Effector CD4-positive, alpha-beta T cell (primary cell): ENCODE measurements around the gene TMEM169.

Source experiments
- DNase-seq: peaks from one replicate; pipeline ENCODE4 v3.0.0-alpha.2; 2020

Gene TMEM169

DNA sequence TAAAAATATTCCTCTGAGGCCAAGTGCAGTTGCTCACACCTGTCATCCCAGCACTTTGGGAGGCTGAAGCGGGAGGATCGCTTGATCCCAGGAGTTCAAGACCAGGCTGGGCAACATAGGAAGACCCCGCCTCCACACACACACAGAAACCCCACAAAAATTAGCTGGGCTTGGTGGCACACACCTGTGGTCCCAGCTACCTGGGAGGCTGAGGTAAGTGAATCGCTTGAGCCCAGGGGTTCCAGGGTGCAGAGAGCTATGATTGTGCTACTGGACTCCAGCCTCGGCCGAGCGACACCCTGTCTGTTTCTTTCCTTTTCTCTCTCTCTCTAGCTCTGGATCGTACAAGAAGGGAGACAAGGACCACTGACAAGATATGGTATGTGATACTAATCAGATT is 25.6 kb downstream of the TMEM169 start:
- DNase-seq: no peak

DNA sequence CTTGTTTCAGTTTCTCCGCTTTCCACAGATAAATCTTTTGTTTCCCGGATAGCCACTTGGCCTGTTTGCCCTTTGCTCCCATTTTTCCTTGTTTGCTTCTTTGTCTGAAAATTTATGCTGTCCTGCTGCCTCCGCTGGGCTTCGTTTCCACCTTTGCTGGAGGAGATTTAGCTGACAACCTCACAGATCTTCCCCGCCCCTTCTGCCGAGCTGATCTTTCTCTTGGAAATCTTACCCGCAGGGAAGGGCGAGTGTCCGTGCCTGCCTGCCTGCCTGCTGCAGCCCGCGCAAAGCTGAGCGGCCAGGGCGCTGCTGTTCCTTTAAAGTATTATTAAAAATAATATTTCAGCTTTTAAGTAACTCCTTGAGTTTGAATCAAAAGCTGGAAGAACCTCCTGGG is 26.0 kb downstream of the TMEM169 start:
- no peak for DNase-seq

DNA sequence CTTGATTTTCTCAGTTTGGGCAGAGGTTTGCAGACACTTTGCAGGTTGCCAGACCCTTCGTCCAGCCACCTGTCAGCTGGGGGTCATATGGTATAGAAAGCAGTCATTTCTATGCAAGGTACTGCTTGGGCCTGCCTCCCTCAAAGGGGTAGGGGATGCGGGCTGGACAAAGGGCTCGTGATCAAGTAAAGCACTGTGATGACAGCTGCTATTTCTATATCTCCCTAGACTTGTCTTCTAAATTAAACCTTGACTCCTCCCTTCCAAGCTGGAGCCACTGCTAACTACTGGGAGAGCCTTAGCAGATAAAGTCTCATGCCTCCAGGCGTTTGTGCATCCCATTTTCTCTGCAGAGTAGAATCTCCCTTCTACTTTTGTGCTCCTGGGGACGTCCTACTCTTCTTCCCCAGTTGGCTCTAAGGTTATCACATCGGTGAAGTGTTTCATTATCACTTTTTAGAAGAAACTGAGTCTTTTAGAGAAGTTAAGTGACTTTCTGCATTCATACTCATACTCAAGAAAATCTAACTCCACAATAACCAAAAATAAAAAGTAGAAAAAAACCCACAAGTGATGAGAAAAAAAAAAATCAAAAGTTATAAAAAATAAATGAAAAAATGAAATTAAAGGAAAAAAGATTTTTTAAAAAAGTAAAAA is 26.7 kb downstream of the TMEM169 start:
- no peak for DNase-seq

DNA sequence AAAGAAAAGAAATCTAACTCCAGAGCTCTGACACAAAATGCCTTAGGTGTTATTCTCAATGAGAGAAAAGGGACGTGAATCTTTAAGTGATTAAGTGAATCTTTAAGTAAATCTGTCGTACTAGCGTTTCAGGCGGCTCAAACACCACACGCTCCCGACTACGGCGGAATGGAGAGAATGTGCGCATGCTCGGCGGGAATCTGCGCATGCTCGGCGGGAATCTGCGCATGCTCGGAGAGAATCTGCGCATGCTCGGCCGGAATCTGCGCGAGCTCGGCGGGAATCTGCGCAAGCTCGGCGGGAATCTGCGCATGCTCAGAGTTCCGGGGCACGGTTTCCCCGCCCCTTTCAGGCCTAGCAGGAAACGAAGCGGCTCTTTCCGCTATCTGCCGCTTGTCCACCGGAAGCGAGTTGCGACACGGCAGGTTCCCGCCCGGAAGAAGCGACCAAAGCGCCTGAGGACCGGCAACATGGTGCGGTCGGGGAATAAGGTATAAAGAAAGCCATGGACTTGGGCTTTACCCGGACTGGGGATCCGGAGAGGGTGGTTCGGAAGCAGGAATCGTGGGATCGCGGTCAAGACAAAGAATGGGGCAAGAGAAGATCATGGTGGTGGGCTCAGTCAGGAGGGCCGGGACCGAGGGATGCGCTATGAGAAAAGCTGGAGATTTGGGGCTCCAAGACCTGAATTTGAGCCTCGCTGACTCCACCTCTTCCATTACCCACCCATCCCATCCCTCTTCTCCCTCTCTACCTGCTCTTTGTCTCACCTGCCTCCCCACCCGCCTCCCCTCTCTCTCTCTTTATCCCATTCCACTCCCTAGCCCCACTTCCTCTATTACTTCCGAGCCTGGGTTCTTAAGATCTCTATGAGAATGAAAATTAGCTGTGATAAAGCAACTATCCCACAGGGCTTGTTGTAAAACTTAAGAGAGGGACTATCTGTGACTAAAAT is 27.5 kb downstream of the TMEM169 start, which contains the start of gene XRCC5:
Gene XRCC5, plus strand, starts transcription at position 382 of the 955 bp plus-strand sequence. Its CDS starts 89 bp downstream, at position 471.
- peak; percentile 96 for DNase-seq

DNA sequence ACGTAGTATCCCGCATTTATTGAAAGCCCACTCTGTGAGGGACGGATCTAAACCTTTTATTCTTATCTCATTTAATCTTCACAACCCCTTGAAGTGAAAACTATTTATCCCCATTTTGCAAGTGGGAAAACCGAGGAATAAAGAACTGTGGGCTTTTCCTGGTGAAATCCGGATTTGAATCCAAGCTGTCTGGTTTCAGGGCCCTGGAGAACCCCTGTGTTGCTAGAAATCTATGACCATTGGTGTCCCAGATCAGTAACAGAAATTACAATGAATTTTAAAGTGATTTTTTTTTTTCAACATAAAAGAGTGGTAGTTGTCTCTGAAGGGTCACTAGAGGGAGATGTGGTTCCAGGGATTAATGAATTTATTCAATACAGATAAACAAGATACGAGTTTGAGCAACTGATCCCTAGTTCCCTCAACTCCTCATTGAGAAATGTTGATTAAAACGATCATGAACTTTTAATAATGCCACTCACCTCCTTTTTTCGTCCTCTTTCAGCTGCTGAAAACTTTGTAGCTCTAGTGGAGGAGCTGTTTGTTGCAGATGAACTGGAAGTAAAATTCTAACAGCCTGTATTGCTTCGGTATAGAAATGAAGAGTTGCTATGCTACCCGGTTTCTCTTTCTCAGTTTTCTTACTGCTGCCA is 28.4 kb downstream of the TMEM169 start:
- DNase-seq: no peak

DNA sequence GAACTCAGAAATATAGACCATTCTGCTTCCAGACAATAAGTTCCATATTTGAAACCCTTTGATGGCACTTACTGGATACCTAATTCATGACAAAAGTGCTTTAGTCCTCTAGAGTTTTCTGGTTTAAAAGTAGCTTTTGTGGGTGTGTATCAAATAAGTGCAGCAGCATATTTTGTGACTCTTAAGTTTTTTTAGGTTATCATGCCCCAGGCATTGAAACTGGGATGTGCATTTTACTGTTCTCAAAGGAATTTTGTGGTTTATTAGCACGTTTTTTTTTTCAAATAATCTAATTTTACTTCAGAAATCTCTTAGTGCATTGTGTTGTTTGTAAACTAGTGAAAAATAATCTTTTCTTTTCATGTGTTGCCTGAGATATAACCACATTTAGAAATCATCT is 28.9 kb downstream of the TMEM169 start:
- DNase-seq: no peak

DNA sequence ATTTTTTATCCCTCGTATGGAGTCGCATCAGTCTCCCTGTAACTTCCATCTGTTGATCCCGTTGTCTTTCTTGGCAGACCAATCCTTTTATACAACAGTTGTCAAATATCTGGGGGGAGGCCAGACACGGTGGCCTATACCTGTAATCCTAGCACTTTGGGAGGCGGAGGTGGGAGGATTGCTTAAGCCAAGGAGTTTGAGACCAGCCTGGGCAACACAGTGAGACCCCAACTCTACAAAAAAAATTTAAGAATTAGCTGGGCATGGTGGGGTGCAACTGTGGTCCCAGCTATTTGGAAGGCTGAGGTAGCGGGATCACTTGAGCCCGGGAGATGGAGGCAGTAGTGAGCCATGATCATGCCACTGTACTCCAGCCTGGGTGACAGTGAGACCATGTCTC is 29.4 kb downstream of the TMEM169 start:
- DNase-seq: no peak

DNA sequence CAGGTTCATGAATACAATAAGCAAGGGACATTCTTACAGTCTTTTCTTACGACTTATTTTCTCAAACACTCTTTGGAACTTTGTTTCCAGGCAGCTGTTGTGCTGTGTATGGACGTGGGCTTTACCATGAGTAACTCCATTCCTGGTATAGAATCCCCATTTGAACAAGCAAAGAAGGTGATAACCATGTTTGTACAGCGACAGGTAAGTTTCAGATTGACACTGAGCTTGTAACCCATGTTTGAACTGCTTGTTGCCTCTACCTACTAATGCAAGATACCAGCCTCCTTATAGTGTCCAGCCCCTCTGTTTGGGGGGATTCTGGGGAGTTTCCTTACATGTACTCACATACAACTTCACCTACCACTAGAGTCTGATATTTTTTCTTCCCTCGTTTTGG is 31.2 kb downstream of the TMEM169 start:
- DNase-seq: no peak

DNA sequence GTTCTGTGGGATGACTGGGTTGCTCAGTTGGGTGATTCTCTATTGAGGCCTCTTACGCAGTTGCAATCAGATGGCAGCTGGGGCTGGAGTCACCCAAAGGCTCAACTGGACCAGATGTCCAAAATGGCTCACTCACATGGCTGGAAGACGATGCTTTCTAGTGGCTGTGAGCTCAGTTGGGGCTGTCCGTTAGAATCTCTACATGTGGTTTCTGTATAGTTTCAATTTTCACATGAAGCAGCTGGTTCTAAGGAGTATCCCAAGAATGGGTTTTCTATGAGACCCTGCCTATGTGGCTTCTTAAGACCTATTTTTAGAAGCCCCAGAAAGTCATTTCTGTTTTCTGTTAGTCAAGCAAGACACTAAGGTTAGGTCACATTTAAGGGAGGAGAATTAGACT is 31.9 kb downstream of the TMEM169 start:
- DNase-seq: no peak

DNA sequence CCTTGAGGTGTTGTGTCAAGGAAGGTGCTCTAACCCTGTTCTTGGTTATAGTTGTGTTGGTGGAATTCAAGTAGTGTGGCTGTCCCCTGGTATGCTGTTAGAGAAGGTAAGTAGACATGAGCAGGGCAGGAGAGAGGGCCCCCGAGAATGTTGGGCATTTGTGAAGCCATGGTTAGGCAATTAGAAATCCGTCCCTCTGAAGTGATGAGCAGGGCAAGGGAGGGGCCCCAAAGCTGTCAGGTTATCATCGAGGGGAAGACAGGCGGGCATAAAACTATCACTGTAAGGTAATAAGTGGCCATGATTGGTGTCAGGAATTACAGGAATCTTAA is 32.6 kb downstream of the TMEM169 start:
- no peak for DNase-seq

DNA sequence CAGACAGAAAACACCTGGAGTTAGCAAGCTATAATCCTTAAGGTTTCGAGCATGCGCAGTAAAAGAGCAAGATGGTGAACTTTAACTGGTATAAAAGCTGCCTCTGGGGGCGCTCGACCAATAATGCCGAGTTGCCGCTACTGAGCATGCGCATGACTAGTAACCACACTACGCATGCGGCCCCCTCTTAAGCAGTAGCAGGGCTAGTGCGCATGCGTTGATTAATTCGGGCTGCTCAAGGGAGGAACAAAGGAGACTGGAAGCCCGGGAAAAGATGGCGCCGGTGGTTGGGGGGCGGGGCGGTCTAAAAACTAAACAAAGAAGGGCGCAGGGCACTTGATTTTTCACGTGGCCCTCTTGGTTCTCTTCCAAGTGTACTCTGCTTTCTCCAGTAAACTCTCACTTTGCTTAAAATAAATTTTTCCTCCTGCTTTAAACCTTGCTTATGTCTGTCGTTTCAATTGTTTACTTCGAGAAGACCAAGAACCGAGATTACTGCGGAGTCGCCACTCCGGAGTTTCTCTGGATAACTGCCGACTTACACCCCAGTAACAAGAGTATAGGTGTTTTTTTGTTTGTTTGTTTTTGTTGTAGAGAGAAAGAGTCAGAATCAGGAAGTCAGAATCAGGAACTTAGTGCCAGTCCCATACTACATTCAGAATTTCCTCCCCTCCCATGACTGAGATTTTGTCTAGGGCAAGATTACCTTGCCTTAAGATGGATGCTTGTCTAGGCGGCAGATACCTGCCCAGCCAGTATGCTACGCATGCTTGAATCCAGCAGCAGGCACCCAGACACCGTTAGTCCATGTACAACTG is 33.2 kb downstream of the TMEM169 start:
- DNase-seq: peak; percentile 98

DNA sequence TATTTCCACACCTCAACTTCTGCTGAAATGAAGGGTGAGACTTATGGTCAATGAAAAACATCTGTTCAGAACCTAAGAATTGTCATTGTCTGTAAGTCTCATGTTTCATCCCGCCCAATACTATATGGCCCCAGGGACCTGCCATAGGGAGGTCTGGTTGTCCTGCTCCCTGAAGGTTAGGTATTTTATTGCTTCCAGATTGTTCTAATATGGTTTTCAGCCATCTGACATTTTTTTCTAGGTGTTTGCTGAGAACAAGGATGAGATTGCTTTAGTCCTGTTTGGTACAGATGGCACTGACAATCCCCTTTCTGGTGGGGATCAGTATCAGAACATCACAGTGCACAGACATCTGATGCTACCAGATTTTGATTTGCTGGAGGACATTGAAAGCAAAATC is 34.7 kb downstream of the TMEM169 start:
- no peak for DNase-seq

DNA sequence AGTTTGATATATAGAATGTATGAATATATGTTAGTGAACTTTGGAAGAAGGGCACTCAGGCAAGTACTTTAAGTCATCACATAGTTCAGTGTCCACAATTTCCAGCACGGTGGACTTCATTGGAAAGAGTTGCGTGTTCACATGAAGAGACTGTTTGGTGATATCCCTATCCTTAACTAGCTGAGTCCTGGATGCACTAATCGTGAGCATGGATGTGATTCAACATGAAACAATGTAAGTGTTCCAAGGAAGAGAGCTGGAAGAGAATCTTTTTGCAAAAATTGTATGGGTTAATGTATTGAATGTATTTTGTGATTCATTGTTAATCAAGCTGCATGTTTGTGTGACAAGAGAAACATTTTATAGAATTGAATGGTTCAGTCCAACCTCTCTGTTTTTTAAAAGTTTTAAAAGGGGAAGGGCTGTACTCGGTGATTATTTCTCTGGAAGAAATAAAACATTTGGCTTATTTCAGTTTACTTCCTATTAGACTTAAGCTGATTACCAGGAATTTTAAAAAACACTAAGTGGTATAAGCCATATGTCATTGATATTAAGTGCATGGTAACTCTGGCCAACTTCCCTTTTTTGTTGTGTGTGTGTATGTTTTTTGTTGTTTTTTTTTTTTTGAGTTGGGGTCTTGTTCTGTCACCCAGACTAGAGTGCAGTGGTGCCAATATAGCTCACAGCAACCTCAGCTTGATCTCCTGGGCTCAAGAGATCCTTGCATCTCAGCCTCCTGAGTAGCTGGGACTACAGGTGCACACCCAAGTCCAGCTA is 36.0 kb downstream of the TMEM169 start:
- no peak for DNase-seq

DNA sequence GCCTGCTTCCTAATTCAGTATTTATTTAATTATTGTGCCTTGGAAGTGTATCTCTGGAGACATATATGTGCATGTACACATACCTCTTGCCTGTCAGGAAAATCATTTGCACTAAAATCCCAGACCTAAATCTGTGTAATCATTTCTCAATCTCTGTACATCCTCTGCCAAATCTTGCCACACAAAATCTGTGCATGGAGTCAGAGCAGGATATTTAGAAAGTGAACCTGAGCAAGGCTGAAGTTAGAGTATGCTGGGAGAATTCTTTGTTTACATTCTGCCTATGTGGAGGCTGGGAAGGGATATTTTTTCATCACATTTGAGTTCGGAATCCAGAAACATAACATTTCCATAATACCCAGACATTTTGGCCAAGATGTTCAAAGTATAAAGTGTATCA is 36.8 kb downstream of the TMEM169 start:
- no peak for DNase-seq

DNA sequence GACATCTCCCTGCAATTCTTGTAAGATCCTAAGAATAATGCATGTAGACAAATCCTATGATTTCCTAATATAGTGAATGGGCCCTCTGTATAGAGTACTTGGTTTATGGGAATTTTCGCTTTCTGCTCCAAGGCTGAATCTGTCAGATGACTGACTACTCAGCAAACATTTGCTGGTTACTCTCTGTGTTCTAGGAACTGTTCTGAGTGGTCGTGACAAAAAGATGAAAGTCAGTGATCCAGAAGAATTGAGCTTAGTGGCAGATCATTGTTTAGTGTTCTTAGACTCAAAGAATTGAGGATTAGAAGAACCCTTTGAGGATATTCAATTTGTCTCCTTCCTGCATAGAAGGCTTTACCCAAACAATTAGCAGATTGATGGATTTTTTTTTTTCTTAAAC is 37.4 kb downstream of the TMEM169 start:
- no peak for DNase-seq

DNA sequence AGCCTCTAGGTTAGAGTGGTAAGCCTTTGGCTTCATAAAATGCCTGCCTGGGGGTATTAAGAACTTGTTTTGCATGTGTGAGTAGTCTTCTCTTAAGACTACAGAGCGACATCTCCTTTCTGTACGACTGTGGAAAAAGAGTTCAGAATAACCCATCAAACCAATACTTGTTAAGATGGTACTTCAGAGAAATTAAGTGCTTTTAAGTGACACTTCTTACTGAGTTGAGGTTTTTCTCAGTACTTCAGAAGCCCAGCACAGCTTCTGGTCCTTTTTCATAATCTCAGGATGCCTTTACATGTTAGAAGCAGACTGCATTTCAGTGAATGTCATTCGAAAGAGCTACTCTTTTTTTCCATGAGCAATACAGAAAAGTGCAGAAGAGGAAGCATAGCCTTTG is 38.3 kb downstream of the TMEM169 start:
- no peak for DNase-seq

DNA sequence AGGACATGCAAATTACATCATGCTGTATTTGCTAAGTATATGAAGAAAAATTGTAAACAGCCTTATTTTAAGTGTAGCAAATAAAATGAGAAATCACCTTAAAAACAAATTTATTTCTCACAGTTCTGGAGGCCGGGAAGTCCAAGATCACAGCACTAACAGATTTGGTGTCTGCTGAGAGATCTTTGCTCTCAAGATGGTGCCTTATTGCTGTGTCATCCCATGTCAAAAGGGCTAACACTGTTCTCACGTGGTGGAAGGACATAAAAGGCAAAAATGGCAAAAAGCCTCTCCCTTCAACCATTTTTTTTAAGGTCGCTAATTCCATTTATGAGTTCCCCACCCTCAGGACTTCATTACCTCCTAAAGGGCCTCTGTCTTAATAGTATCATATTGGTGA is 39.5 kb downstream of the TMEM169 start:
- DNase-seq: no peak

DNA sequence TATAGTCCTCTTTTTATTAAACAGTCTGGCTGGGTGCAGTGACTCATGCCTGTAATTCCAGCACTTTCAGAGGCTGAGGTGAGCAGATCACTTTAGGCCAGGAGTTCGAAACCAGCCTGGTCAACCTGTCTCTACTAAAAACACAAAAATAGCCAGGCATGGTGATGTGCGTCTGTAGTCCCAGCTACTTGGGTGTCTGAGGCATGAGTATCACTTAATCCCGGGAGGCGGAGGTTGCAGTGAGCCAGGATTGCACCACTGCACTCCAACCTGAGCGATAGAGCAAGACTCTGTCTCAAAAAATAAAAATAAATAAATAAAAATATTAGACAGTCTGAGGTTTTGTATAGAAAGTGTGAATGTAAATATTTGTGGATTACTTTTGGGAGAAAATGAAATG is 45.2 kb downstream of the TMEM169 start:
- no peak for DNase-seq

DNA sequence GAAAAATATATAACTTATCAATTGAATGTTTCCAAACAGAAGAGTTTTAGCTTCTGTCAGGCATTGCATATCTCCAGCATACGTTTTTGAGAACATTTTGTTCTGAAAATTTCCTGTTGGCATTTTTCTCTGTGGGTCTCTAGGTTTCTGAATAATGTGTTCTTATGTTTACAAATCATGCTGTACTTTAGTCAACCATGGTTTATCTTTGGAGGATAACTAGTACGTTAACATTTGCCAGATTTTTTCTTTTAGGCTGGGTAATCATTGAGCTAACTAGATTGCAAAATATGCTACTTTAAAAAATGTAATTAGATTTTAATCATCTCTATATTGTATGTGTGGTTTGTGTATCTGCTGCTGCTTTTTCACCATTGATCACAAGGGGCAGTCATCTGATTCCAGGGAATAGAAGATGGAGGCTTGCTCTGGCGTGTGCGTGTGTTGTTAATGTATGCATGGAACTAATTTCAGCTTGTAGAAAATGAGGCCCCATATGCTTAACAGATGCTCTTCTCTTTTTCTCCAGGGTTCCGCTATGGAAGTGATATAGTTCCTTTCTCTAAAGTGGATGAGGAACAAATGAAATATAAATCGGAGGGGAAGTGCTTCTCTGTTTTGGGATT is 48.7 kb downstream of the TMEM169 start:
- no peak for DNase-seq

DNA sequence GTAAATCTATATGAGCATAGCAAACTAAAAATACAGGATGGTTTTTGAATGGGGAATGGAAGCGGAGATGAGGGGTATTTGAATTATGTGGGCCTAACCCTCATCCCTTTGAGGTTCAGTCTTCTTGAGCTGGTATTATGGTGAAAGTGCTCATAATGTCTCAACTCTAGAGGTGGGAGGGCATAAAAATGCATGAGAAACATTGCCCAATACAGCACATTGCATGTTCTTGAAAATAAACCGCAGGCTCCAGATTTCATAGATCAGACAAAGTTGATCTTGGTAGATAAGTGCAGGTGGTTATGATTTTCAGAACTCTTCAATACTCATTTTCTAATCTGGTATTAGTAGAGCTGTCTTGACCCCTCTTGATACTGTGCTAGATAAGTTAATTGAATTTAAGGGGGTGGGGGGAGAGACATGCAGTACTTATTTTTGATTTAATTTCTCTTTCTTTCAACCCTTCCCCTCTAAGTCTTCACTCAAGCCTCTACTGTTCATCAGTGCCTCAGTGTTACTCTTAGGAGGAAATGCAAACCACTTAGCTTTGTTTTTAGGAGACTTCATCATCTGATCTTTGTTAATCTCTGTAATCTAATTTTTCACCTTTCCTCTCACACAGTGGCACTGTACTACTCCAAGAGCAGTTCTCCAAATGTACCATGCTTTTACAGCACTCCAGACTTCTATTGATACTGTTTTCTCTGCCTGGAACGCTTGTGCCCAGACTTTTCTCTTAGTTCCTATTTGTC is 49.6 kb downstream of the TMEM169 start:
- no peak for DNase-seq

DNA sequence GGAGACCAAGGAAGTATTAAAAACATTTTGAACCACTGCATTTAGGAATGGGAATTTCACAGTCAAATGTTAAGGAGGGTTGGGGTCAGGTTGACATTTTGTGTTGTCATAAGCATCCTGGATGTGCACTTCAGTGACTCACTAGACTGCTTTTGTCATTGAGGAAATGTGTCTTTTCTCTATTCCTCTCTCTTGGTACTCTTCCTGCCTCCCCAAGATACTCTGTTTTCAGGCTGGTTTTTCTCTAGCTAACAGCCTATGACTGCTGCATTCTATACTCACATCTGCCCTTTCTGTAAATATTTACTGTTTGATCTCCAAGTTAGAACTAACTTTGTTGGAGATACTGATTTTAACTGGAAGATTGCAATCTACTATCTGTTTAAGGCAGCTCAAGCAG is 50.9 kb downstream of the TMEM169 start:
- no peak for DNase-seq
